Fibroblast of villous mesenchyme (primary cell): Measurements from ENCODE around the gene MT1A. TPM values are rescaled to one million over a fixed set of nuclear protein-coding genes. Genes with fewer than 3 reads are reported as not detected.

ENCODE experiments used
- DNase-seq: peaks from one replicate; pipeline ENCODE4 v3.0.0-alpha.2; 2010; ENCODE audit warnings: low read depth
- H3K4me3 ChIP-seq: 2 replicates; pipeline ENCODE4 v1.5.1; 2011; ENCODE audit warnings: low read depth, mild to moderate bottlenecking, low read length
- CTCF ChIP-seq: IDR thresholded peaks from 2 replicates; pipeline ENCODE4 v1.5.1; 2012; ENCODE audit warnings: low read depth, mild to moderate bottlenecking, low read length; ENCODE audit not compliant: insufficient read depth
- total RNA-seq: library from RNA; depleted of rRNA; stranded (reverse); fragments of >200 nt; gene quantifications from 2 replicates; pipeline ENCODE4 v1.2.3, GENCODE V29; 2012

MT1A gene
- total RNA-seq, 1 donor = 1.3 TPM

GRCh38 chr16:56625943-56626654 is 12.4 kb upstream of the MT1A start:
- no peak for TF ChIP-seq CTCF
- peak overlapping the region; percentile 67 for H3K4me3 ChIP-seq
- peak; percentile 81 for DNase-seq

- TF ChIP-seq CTCF = no peak
- DNase-seq = no peak
These were observed 11.8 kb upstream of the MT1A start for GRCh38 chr16:56626685-56627084.

GRCh38 chr16:56628486-56629350 is 9.7 kb upstream of the MT1A start:
- no peak for DNase-seq

More at GRCh38 chr16:56626685-56627084, 11.8 kb upstream of the MT1A start:
- H3K4me3 ChIP-seq = peak overlapping the region; percentile 67

GRCh38 chr16:56629531-56629930 is 8.9 kb upstream of the MT1A start:
- H3K4me3 ChIP-seq = no peak overlapping the region
- TF ChIP-seq CTCF = no peak

More at GRCh38 chr16:56628486-56629350, 9.7 kb upstream of the MT1A start:
- TF ChIP-seq CTCF = no peak
- no peak overlapping the region for H3K4me3 ChIP-seq

GRCh38 chr16:56630134-56630533 is 8.3 kb upstream of the MT1A start:
- H3K4me3 ChIP-seq = no peak overlapping the region
- no peak for TF ChIP-seq CTCF
- DNase-seq = no peak

More at GRCh38 chr16:56629531-56629930, 8.9 kb upstream of the MT1A start:
- peak; percentile 21 for DNase-seq

GRCh38 chr16:56631197-56631596 is 7.3 kb upstream of the MT1A start:
- no peak for TF ChIP-seq CTCF
- DNase-seq = no peak
- no peak overlapping the region for H3K4me3 ChIP-seq
